Stimulated activated naive CD8-positive, alpha-beta T cell treated with anti-CD3 and anti-CD28 coated beads, Interleukin-15, Interleukin-2, amounts not matched to agents 100 U/mL and 50 U/mL, for 24 hours (primary cell): ENCODE data around the gene MORN5.
A peak's percentile ranks its signal among the peaks of the same experiment; 100 is the strongest.

Experiments
- ATAC-seq: fragments of 150-1000 bp; cut with Tn5 transposase; one replicate; pipeline ENCODE4 v1.10.0; 2021
- DNase-seq: peaks from one replicate; pipeline ENCODE4 v3.0.0; 2021

The MORN5 gene

DNA sequence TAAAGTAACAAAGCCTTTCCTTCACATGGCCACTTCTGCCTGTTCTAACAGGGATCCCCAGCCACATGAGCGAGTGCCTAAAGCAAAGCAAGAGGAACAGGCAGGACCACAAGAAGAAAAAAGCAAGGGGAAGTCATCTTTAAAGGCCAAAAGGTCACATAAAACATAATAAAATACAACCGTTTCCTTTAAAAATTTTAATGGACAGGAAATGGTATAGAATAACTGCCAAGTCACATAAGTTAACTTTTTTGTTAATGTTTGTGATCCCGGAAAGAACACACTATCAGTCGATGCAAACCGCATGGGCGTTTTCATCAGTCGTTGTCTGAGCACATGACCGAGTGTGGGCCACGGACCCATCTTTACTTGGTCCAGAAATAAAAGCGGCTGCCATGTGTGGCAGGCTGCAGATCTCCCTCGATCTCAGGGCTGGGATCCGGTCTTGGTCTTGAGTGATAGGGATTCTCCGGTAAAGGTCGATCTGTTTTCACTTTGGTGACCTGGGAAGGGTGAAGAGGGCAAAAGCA, 15.8 kb upstream of the MORN5 start:
- ATAC-seq (no peak), DNase-seq (no peak)

- DNase-seq (no peak), ATAC-seq (no peak)
These were observed 14.7 kb upstream of the MORN5 start for GRCh38 chr9:122144836-122145591.

GRCh38 chr9:122145592-122145863, 14.2 kb upstream of the MORN5 start:
- DNase-seq (no peak), ATAC-seq (no peak)

- DNase-seq, result no peak
- ATAC-seq, result no peak
These were observed 8.4 kb upstream of the MORN5 start for GRCh38 chr9:122151267-122151828.

DNA sequence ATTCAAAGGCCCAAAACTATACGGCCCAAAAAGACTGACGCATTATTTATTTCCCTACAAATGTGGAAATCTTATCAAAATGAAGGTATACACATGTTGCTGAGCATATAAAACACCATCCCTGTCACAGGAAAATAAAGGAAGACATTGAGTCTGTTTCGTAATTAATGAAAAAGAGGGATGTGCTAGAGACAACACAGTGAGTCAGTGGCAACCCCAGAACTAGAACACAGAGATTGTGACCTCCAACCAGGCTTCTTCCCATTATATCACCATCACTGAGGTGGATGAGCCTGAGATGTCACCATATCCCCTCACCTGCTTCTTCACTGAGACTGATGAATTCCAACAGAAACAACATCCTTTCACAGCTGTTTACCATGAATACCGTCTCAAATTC, 3.9 kb upstream of the MORN5 start:
- ATAC-seq, result no peak

GRCh38 chr9:122158202-122158601, 1.5 kb upstream of the MORN5 start:
- peak; percentile 32 for DNase-seq
- ATAC-seq, result no peak

More for the DNA sequence above, 3.9 kb upstream of the MORN5 start:
- no peak for DNase-seq

DNA sequence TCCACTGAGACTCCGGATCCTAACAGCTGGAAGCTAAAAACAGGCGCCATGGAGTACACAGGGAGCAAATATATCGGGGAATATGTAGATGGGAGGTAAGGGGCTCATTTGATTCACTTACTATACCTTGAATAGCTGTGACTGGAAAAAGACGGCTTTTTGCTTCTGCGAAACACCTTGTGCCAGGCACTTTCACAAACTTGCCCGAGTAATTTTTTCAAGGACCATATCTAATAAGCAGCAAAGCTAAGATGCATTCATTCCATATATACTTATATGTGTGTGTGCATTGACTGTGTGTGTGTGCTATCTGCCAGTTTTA, 178 bp downstream of the MORN5 start:
- ATAC-seq, result peak; percentile 3
- DNase-seq, result no peak

DNA sequence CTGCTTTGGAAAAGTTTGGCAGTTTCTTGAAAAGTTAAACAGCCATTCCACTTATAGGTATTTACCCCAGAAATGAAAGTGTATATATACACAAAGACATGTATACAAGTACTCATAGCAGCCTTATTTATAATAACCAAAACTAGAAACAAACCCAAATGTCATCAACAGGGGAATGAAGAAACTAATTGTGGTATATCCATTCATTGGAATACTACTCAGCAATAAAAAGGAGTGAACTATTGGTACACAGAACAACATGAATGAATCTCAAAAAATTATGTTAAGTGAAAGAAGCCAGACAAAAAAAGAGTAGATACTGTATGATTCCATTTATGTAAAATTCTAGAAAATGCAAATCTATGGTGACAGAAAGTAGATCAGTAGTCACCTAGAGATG, 2.7 kb downstream of the MORN5 start:
- no peak for DNase-seq
- ATAC-seq, result no peak

GRCh38 chr9:122164286-122164685, 4.6 kb downstream of the MORN5 start:
- no peak for ATAC-seq
- DNase-seq, result no peak

DNA sequence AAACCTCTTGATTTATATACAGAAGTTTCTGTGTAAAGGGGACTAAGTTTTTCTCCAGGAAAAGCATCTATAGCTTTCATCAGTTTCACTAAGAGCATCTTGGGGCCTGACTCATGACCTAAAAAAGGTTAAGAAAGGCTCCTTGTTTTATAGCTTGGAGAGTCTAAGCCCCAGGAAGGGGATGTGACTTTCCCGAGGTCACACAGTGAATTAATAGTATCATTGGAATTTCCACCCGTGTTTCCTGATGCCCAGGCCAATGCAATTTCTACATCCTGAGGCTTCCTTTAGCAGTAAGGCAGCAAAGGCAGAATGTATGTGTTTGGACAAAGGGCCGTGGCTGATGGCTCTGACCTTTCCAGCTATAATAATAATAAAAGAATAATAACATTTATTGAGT, 8.6 kb downstream of the MORN5 start:
- DNase-seq (no peak), ATAC-seq (no peak)

DNA sequence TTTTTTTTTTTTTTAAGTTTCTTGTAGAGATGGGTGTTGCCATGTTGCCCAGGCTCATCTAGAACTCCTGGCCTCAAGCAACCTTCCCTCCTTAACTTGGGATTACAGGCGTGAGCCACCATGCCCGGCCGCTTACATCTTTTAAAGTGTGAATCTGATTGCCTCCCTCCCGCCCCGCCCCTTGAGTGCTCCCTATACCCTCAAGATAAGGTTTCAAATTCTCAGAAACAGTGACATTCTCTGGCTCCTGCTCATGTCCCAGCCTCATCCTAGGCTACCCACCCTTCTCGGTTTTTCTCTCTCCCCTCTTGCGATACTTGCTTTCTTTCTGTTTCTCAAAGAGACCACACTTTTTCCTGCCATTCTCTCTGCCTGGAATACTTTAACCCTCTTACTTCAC, 12.4 kb downstream of the MORN5 start:
- DNase-seq (no peak), ATAC-seq (no peak)

- ATAC-seq (no peak), DNase-seq (no peak)
These were observed 14.0 kb downstream of the MORN5 start for GRCh38 chr9:122173670-122174069.

GRCh38 chr9:122176916-122177315, 17.2 kb downstream of the MORN5 start:
- no peak for DNase-seq
- ATAC-seq, result no peak

DNA sequence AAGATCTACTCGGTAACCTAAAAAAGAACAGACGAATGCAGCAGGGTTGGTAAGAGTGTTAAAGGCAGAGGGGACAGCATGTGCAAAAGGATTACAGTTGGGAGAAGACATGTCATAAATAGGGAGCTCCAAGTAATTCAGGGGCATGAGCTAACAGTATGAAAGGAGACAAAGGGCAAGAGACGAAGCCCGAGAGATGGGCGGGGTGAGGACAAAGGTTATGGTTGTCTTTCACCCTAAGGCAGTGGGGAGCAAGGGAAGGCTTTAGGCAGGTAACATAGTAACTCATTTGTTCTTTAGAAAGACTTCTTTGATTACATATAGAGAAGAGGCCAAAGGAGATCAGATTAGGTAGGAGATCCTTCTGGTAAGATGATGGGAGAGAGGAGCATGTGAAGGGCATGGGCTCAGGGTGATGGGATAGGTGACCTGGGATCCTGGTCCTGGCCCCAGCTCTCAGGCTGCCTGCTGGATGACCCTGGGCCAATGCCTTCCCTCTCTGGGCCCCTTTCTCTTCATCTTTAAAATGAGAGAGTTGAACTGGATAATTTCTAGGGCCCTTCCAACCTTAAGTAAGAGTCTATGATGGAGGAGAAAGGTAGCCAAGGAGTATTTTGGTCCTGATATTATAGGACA, 19.5 kb downstream of the MORN5 start:
- DNase-seq (no peak), ATAC-seq (no peak)

GRCh38 chr9:122179690-122180074, 20.0 kb downstream of the MORN5 start:
- no peak for ATAC-seq
- DNase-seq, result no peak

DNA sequence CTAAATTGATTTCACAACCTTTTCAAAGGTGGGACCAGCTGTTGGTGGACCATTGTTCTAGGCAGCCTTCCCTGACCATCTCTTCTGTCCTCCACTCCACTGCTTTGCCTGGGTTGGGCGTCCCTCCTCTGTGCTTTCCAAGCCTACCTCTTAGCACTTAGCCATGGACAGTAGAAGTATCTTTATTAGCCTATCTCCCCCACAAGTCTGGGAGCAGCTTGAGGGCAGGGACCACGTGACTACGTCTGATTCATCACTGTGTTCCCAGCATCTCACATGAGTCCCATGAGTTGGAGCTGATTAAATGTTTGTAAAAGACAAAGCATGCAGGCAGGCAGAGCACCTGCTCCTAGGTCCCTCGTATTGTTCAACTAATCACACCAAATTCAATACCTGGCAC, 20.9 kb downstream of the MORN5 start:
- no peak for ATAC-seq
- DNase-seq, result no peak

DNA sequence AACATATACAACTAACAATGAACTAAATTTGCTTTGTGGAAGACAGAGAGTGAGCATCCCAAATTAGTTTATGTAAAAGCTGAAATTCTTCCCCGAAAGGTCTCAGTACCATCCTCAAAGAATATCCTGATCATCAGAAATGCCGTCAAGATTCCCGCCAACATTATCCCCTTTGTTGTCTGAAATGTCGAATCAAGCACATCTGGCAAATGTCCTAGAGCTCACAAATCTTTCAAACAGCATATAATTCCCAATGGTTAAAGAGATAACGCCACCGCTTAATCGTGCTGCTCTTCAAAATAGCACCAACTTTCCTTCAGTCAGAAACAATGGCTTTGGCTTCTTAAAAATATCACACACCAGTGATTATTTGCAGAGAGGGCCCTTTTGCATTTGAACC, 23.8 kb downstream of the MORN5 start:
- ATAC-seq, result no peak
- DNase-seq, result no peak

DNA sequence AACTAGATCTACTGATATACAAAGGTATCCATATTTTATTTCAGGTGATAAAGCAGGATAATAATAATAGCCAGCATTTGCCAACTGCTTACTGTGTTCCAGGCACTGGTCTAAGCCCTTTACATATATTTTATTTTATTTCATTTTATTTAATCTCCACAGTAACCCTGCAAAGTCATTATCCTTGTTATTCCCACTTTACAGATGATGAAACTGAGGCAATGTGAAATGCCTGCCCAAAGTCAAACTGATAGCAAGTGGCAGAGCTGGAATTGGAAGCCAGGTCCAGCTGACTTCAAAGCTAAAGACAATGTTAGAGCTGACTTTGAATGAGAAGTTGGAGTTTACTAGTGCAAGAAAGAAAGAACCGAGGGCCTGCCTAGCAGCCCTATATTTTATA, 24.8 kb downstream of the MORN5 start:
- ATAC-seq (no peak), DNase-seq (no peak)

GRCh38 chr9:122186301-122186700, 26.6 kb downstream of the MORN5 start:
- no peak for DNase-seq
- ATAC-seq, result no peak

DNA sequence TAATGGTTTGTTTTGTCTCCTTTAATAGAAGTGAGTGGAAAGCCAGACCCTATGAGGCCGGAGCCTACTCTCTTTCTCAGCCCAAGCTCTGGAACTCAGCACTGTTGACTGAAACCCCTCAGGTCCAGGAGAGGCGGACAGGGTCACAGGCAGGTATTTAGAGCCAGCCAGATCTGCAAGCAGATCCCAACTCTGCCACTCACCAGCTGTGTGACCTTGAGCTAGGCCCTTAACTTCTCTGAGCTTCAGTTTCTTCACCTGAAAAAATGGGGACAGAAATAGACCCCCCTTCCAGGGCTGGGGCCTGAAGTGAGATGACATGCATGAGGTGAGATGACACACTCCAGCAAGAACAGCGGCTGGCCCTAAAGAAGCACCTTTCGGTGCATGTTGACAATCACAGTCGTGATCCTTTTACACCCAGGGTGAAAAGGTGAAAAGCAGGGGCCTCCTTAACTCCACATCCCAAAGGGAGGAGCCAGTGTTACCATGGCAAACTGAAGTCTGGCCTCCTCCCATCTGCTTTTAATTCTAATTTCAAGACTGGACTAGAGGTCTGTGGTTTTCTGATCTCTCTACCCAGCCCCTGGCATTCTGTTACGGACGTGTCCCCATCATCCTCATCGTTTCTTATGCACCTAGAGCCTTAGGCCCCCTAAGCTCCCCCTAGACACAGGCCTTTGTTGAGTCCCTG, 27.2 kb downstream of the MORN5 start:
- no peak for ATAC-seq

GRCh38 chr9:122188369-122188768, 28.7 kb downstream of the MORN5 start:
- no peak for DNase-seq
- no peak for ATAC-seq

More for the DNA sequence above, 27.2 kb downstream of the MORN5 start:
- DNase-seq, result no peak

DNA sequence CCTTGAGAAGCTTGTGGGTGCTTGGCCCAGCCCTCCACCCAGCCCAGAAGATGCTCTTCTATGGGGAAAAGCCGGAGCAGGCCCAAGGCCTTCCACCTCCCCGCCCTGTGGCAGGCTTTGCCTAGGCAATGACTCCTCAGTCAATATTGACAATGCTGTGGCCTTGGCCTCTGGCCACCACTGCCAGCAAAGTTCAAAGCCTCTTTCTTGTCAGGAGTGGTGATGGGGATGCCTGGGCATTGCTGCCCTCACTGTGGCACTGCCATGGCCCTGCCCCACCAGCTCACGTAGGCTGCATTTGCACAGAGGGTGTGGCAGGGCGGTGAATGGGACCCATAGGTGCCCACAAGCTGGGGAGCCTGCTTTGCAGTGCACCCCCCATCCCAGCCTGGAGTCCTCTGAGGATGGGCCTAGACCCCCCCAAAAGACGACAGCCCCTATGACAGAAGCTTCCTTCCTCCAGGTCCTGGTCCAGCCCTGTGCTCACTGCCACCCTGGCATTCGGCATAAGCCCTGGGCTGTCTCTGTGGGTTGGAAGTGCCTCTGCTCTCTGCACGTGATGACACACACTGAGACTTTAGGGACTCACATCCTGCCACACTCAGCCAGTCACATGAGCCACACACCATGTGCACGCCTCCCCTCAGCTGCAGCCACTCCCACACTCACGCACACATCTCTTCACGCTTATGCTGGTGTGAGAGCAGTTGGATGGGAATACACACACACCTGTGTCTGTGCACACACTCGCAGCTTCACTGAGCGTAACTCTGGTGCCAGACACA, 31.1 kb downstream of the MORN5 start:
- ATAC-seq, result no peak
- no peak for DNase-seq

- ATAC-seq (no peak), DNase-seq (no peak)
These were observed 31.9 kb downstream of the MORN5 start for GRCh38 chr9:122191584-122191983.
